ENCODE results near the gene DMD.

GRCh38 chrX:31128855-31129254 is 2082.5 kb downstream of the DMD start:
- TF ChIP-seq CTCF (conservative IDR thresholded peaks at IDR 0.05) (no peak), ZFX (IDR thresholded peaks at IDR 0.05) (no peak)

Data from C4-2B (cell line).